Measurements from ENCODE around the gene TMC5. TPM values are rescaled to one million over a fixed set of nuclear protein-coding genes. Genes with fewer than 3 reads are reported as not detected.

The TMC5 gene
- total and polyA plus RNA-seq, 9 donors, result 0.35 to 5.5 (median 0.83) TPM; not detected in 2

DNA sequence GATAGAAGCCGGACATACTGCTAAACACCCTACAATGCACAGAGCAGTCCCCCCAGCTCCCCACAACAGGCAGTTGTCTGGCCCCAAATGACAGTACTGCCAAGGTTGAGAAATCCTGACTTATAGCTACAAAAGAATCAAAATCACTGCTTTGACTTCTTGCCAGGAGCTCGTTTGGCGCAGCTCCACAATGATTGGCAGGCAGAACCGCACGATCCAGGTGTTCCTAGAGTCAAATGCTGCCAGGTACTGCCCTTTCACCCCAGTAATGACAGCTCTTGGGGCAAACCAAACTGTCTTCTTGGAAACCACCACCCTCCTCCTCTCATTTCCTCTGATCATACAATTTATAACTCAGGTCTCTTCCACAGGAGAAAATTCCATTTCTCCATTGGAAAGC, 2.2 kb upstream of the TMC5 start:
- Histone ChIP-seq H3K4me1 (ENCODE audit: insufficient read depth) (no peaks in the 10 kb centered on the region), H3K9me3 (peaks cover 0 to 4% of the 10 kb centered on the region in 2 donors), H3K27me3 (no peaks in the 10 kb centered on the region), H3K36me3 (no peaks in the 10 kb centered on the region), H3K27ac (no peak overlapping the region), H3K4me3 (no peak overlapping the region)
- whole genome bisulfite sequencing, 3 donors, result 38 to 55% (median 43%) methylated on average over 5 of the region's 5 CpGs
- no peak for DNase-seq
- intact Hi-C loops (cut with DNase I), result no loop called here
- TF ChIP-seq, protein P1, sequence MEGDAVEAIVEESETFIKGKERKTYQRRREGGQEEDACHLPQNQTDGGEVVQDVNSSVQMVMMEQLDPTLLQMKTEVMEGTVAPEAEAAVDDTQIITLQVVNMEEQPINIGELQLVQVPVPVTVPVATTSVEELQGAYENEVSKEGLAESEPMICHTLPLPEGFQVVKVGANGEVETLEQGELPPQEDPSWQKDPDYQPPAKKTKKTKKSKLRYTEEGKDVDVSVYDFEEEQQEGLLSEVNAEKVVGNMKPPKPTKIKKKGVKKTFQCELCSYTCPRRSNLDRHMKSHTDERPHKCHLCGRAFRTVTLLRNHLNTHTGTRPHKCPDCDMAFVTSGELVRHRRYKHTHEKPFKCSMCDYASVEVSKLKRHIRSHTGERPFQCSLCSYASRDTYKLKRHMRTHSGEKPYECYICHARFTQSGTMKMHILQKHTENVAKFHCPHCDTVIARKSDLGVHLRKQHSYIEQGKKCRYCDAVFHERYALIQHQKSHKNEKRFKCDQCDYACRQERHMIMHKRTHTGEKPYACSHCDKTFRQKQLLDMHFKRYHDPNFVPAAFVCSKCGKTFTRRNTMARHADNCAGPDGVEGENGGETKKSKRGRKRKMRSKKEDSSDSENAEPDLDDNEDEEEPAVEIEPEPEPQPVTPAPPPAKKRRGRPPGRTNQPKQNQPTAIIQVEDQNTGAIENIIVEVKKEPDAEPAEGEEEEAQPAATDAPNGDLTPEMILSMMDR (IDR thresholded peaks at IDR 0.05), result no peak
- TF ChIP-seq POLR2A (IDR thresholded peaks at IDR 0.05), result no peak
- no peak for TF ChIP-seq EP300 (IDR thresholded peaks at IDR 0.05)

DNA sequence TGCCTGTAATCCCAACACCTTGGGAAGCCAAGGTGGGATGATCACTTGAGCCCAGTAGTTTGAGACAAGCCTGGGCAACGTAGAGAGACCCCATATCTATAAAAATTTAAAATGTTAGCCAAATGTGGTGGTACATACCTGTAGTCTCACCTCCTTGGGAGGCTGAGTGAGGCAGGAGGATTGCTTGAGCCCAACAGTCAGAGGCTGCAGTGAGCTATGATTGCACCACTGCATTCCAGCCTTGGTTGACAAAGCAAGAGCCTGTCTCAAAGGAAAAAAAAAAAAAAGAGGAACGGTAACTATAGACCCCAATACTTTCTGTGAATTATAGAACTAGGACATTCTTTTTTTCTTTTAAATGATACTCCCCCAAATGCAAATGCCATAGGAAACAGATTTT, 1.8 kb upstream of the TMC5 start:
- intact Hi-C loops (cut with DNase I), result no loop called here
- WGBS, 3 donors, result 64 to 72% (median 66%) methylated on average over 2 of the region's 2 CpGs
- TF ChIP-seq EP300 (IDR thresholded peaks at IDR 0.05), result no peak
- TF ChIP-seq, protein P1 (IDR thresholded peaks at IDR 0.05), result no peak
- TF ChIP-seq POLR2A (IDR thresholded peaks at IDR 0.05), result no peak
- Histone ChIP-seq H3K4me3 (no peak overlapping the region), H3K36me3 (no peaks in the 10 kb centered on the region), H3K27me3 (no peaks in the 10 kb centered on the region), H3K9me3 (peaks cover 0 to 4% of the 10 kb centered on the region in 2 donors), H3K4me1 (ENCODE audit: insufficient read depth) (no peaks in the 10 kb centered on the region), H3K27ac (no peak overlapping the region)
- no peak for DNase-seq

DNA sequence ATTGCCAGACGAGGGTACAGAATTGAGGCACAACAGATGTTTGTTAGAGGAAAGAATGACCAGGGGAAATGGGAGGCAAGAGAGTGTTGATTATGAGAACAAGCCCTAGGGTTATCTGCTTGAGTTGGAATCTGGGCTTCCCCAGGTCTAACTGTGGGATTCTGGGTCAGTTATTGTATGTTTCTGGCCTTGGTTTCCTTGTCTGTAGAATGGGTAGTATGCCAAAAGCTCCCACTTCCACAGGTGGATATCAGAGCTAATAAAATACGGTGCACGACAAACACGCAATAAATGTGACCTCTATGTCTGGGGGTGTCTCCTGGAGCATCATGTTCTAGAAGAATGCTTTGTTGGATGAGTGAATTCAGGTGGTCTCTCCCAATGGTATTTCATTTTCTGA, 517 bp downstream of the TMC5 start:
- intact Hi-C loops (cut with DNase I), result no loop called here
- WGBS, 3 donors, result 67 to 74% (median 73%) methylated on average over 4 of the region's 4 CpGs
- no peak overlapping the region for H3K4me3 ChIP-seq
- no peak for TF ChIP-seq POLR2A (IDR thresholded peaks at IDR 0.05)
- TF ChIP-seq, protein P1 (IDR thresholded peaks at IDR 0.05), result no peak
- no peak for TF ChIP-seq EP300 (IDR thresholded peaks at IDR 0.05)
- no peak for DNase-seq
- H3K27ac ChIP-seq, result no peak overlapping the region
- no peaks in the 10 kb centered on the region for H3K4me1 ChIP-seq (ENCODE audit: insufficient read depth)
- H3K36me3 ChIP-seq, result no peaks in the 10 kb centered on the region
- no peaks in the 10 kb centered on the region for H3K9me3 ChIP-seq
- H3K27me3 ChIP-seq, result no peaks in the 10 kb centered on the region

DNA sequence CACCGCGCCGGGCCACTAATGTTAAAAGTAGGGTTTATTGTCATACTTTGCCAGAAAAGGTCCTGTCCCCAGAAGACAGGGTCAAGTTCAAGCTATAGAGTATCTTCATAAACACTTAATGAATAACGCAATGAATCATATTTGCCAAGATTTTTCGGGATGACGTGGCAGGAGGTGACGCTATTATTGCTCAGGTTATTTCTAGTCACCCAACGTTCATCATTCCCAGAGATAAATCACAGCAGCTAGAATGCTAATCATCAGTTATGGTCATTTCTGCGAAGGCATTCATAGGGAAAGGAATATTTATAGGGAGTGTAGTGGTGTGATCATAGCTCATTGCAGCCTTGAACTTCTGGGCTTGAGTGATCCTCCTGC, 2.0 kb downstream of the TMC5 start:
- Histone ChIP-seq H3K4me3 (no peak overlapping the region), H3K4me1 (ENCODE audit: insufficient read depth) (no peaks in the 10 kb centered on the region), H3K36me3 (no peaks in the 10 kb centered on the region), H3K9me3 (no peaks in the 10 kb centered on the region), H3K27me3 (no peaks in the 10 kb centered on the region), H3K27ac (no peak overlapping the region)
- no peak for TF ChIP-seq EP300 (IDR thresholded peaks at IDR 0.05)
- TF ChIP-seq POLR2A (IDR thresholded peaks at IDR 0.05), result no peak
- TF ChIP-seq, protein P1 (IDR thresholded peaks at IDR 0.05), result no peak
- intact Hi-C loops (cut with DNase I), result no loop called here
- no peak for DNase-seq
- 78 to 86% (median 81%) methylated on average over 9 of the region's 9 CpGs for WGBS, 3 donors

DNA sequence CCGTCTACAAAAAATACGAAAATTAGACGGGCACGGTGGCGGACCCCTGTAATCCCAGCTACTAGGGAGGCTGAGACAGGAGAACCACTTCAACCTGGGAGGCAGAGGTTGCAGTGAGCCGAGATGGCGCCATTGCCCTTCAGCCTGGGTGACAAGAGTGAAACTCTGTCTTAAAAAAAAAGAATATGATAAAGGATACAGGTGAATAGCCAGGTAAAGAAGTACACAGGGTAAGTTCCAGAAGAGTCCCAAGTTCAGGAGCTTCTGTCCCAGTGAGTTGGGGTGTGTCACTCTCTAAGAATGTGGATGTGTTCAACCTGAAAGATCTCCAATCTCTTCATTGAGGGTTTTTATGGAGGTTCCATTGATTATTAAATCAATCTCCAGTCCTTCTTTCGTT, 6.8 kb downstream of the TMC5 start:
- Histone ChIP-seq H3K9me3 (no peaks in the 10 kb centered on the region), H3K27ac (no peak overlapping the region), H3K4me1 (ENCODE audit: insufficient read depth) (no peaks in the 10 kb centered on the region), H3K36me3 (no peaks in the 10 kb centered on the region), H3K27me3 (no peaks in the 10 kb centered on the region), H3K4me3 (no peak overlapping the region)
- intact Hi-C loops (cut with DNase I), result no loop called here
- no peak for DNase-seq
- WGBS, 3 donors, result 87 to 93% (median 91%) methylated on average over 8 of the region's 8 CpGs
- TF ChIP-seq EP300 (IDR thresholded peaks at IDR 0.05), result no peak
- TF ChIP-seq, protein P1 (IDR thresholded peaks at IDR 0.05), result no peak
- TF ChIP-seq POLR2A (IDR thresholded peaks at IDR 0.05), result no peak
